Stimulated activated CD4-positive, alpha-beta T cell treated with anti-CD3 and anti-CD28 coated beads, Interleukin-2, amount 100 ng/mL, for 4 hours (primary cell): Measurements from ENCODE around the gene EXOSC7.

Experiments
- DNase-seq: peaks from one replicate; pipeline ENCODE4 v3.0.0-alpha.2; 2020; ENCODE audit warnings: low read depth

Gene EXOSC7

GRCh38 chr3:44993471-44994205, 17.6 kb downstream of the EXOSC7 start:
- DNase-seq: no peak

- DNase-seq: no peak
Measured at GRCh38 chr3:44995142-44995770, 19.2 kb downstream of the EXOSC7 start.

- no peak for DNase-seq
Measured at GRCh38 chr3:44996556-44996969, 20.5 kb downstream of the EXOSC7 start.

- DNase-seq: no peak
Measured at GRCh38 chr3:44999782-45000181, 23.7 kb downstream of the EXOSC7 start.

GRCh38 chr3:45000823-45001222, 24.8 kb downstream of the EXOSC7 start:
- DNase-seq: no peak

GRCh38 chr3:45001738-45002137, 25.7 kb downstream of the EXOSC7 start:
- no peak for DNase-seq

GRCh38 chr3:45002139-45002660, 26.2 kb downstream of the EXOSC7 start:
- no peak for DNase-seq

GRCh38 chr3:45002720-45003119, 26.7 kb downstream of the EXOSC7 start:
- no peak for DNase-seq

- no peak for DNase-seq
Measured at GRCh38 chr3:45003406-45003805, 27.4 kb downstream of the EXOSC7 start.

GRCh38 chr3:45003859-45004258, 27.8 kb downstream of the EXOSC7 start:
- DNase-seq: no peak

- DNase-seq: no peak
Measured at GRCh38 chr3:45007091-45007490, 31.0 kb downstream of the EXOSC7 start.

GRCh38 chr3:45008117-45008516, 32.1 kb downstream of the EXOSC7 start:
- DNase-seq: no peak

GRCh38 chr3:45009868-45010267, 33.8 kb downstream of the EXOSC7 start:
- no peak for DNase-seq

GRCh38 chr3:45010811-45011333, 34.8 kb downstream of the EXOSC7 start:
- DNase-seq: no peak

GRCh38 chr3:45011756-45012508, 35.9 kb downstream of the EXOSC7 start:
- DNase-seq: no peak

- DNase-seq: no peak
Measured at GRCh38 chr3:45012577-45012976, 36.5 kb downstream of the EXOSC7 start.

- DNase-seq: no peak
Measured at GRCh38 chr3:45016916-45017315, 40.9 kb downstream of the EXOSC7 start.

- no peak for DNase-seq
Measured at GRCh38 chr3:45017821-45018220, 41.8 kb downstream of the EXOSC7 start.

- no peak for DNase-seq
Measured at GRCh38 chr3:45020534-45020933, 44.5 kb downstream of the EXOSC7 start.

- no peak for DNase-seq
Measured at GRCh38 chr3:45021524-45022297, 45.7 kb downstream of the EXOSC7 start.

- DNase-seq: no peak
Measured at GRCh38 chr3:45023675-45024074, 47.6 kb downstream of the EXOSC7 start.
